HL-60/S4 treated with retinoic acid at 250 ng/mL for 4 days and 3 days (cell line): ENCODE data around the gene TMEM63C.

Experiments
- in situ Hi-C: fragments of 300-500 bp; cut with MboI; formaldehyde crosslinking; loops from 2 replicates; pipeline ENCODE4 v1.7.0; 2022; ENCODE audit warnings: low sequenced_read_pairs

Gene TMEM63C, protein sequence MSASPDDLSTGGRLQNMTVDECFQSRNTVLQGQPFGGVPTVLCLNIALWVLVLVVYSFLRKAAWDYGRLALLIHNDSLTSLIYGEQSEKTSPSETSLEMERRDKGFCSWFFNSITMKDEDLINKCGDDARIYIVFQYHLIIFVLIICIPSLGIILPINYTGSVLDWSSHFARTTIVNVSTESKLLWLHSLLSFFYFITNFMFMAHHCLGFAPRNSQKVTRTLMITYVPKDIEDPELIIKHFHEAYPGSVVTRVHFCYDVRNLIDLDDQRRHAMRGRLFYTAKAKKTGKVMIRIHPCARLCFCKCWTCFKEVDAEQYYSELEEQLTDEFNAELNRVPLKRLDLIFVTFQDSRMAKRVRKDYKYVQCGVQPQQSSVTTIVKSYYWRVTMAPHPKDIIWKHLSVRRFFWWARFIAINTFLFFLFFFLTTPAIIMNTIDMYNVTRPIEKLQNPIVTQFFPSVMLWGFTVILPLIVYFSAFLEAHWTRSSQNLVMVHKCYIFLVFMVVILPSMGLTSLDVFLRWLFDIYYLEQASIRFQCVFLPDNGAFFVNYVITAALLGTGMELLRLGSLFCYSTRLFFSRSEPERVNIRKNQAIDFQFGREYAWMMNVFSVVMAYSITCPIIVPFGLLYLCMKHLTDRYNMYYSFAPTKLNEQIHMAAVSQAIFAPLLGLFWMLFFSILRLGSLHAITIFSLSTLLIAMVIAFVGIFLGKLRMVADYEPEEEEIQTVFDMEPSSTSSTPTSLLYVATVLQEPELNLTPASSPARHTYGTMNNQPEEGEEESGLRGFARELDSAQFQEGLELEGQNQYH

DNA sequence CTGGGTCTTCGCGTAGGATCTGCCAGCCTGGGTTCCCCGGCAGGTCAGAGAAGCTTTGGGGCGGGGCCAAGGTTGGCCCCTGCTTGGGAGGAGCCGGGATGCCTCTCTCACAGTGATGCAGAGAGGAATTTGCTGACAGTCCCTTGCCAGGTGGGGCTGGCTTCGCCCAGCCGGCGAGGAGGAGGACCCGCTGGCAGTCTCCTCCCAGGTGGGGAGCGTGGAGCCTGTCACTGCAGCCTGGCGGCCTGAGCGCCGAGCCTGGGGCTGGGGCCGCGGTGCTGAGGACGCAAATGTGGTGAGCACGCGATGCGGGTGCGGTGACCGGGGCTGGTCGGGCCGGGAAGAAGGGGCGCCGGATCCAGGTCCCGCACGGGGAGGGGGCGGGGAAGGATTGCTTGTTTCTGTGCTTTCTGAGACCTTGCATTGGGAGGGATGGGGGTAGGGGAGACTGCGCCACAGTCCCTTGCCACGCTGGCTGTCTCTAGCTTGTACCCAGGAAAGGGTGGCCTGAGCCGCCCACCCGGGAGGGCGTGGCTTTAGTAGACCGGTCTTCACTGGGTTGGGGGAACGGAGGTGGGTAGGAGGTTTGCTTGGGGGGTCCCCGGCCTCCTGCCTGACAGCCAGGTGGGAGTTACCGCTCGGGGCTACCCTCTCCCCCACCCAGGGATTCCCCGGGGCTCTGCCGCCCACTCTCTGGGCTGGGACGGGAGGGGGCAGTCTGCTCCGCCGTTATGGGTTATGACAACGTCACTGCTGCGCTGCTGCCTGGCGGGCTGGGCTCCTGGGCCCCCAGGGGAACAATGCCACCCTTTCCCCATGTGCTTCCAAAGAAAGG is at the start of gene TMEM63C:
TMEM63C (plus strand) TSS at position 196 of the 835 bp plus-strand sequence. CDS start 37,016 bp downstream, outside the sequence.
- in situ Hi-C loops: no loop called here

DNA sequence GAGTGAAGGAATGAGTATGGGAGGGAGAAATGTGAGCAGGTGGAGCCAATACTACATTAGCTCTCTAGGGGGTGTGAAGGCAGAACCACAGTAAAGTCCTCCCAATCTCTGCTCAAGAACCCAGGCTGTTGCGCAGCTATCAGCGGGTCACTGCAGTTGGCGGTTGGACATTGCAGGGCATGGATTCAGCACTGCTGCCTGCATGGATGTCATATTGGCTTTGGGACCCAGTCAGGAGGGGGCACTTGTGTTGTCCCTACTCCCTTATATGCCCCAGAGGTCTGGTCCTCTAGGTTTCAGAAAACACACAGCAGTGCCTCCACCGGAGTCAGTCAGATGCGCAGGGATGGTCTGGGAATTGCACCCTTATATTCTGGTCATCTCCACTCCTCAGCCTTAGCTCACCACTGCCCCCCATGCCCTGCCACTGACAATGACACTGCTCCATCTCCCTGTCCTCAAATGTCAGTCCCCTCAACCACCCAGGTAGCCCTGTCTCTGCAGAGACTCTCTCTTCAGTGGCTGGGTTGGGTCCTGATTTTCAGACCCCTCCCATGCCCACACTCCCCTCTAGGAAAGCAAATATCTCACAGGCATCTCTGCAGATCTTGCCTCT is 49.6 kb upstream of the TMEM63C start:
- in situ Hi-C loops: no loop called here

DNA sequence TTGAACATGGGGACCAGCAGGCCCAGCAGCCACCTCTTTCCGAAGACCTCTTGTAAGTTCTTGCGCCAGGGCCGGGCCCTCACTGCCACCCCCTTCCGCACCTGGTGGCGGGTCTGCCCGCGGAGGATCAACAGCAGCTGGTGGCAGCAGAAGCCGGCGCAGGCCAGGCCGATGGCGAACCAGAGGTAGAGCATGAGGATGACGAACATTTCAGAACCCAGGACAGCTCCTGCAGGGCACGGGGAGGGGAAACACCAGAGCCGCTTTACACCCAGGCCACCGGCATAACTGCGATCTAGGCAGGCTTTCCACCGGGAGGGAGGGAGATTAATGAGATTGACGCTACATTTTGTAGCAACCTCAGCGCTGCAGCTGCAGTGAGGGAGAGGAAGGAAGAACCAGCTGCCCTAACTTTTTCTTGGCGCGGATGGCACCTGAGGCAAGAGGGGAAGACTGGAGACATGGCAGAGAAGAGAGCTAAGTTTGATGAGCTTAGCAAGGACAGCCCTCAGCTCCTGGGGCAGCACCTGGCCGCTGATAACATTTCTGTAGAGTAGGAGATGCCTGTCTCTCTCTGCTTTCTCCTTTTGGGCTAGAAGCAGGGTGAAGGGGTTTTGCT is 47.8 kb upstream of the TMEM63C start:
- in situ Hi-C loops: no loop called here

DNA sequence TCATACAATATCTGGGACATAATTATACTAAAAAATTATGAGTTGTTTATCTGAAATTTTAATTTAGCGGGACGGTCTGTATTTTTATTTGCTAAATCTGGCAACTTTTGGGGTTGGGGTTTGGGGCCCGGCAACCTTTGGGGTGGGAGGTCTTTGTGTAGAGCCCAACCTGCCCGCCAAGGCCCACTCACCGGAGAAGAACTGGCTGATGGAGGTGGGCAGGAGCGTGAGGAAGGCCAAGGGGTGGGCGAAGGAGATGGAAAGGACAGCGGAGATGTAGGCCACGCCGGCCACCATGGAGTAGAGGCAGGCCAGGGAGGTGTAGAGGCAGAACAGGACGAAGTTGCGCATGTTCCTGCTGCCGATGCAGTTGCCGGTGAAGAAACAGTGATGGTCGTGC is 42.6 kb upstream of the TMEM63C start:
- in situ Hi-C loops: no loop called here

DNA sequence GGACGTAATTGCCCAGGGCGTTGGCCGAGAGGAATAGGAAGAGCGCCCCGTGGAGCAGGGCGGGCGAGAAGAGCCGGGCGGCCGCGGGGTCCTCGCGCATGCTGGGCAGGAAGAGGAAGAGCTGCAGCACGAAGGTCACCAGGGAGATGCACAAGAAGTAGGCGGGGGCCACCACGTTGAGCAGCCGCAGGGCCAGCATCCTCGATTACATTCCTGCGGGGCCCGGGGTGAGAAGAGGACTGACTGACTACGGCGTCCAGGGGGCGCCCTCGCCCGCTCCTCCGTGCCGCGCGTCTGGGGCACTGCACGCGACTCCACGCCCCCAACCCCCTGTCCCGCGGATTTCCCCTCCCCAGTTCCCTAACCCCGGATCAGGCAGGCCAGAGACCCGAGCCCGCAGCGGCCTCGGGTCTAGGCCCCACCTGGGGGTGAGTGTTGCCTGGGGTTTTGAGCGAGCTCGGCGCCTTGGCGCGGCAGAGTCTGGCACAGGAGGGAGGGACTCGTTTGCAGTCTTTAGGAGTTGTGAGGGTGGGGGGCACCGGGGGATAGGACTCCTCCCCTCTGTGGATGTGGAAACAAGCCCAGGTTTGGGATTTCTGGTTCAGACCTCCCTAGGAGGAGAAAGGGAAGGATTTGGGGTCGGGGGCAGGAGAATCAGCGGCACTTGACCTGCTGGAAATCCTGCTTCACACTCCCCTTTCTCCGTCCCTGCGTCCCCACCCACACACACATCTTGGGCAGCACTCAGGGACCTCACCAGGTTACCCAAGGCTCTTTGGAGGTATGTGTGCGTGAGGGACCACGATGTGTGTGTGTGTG is 41.8 kb upstream of the TMEM63C start:
- in situ Hi-C loops: no loop called here

DNA sequence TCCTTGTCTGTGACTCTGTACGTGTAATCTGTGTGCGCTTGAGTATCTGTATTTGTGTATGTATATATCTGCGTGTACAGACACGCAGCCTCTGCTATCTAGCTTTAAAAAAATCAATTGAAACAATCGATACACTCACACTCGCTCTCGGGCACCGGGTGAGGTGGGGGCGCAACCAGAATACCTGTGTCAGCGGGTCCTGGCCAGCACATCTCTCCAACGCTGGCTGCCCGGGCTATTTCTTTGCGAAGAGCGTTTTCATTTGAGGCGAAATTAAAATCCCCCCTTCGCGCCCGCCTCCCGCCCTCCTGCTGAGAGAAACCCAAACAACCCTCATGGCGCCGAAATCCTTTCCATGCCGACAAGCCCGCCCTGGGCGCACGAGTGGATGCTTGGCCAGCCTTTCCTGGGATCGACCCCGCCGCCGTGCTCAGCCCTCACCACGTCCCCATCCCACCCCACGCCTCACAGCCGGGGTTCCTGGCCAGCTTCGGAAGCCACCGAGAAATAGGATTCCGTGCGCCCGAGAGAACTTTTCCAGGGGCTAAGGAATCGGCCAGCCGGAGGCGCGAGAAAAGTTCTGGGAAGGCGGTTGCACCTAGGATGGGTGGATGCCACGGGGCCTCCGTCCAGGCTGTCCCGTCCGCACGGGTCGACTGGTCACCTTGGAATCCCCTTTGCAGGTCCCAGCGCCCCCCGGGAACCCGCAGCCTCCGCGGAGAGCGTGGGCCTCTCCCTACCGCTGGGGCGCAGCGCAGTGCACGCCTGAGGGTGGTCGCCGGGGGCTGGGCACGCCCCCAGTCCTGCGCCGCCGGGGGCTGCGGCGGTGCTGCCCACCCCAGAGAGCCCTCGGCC is 41.0 kb upstream of the TMEM63C start:
- in situ Hi-C loops: no loop called here

DNA sequence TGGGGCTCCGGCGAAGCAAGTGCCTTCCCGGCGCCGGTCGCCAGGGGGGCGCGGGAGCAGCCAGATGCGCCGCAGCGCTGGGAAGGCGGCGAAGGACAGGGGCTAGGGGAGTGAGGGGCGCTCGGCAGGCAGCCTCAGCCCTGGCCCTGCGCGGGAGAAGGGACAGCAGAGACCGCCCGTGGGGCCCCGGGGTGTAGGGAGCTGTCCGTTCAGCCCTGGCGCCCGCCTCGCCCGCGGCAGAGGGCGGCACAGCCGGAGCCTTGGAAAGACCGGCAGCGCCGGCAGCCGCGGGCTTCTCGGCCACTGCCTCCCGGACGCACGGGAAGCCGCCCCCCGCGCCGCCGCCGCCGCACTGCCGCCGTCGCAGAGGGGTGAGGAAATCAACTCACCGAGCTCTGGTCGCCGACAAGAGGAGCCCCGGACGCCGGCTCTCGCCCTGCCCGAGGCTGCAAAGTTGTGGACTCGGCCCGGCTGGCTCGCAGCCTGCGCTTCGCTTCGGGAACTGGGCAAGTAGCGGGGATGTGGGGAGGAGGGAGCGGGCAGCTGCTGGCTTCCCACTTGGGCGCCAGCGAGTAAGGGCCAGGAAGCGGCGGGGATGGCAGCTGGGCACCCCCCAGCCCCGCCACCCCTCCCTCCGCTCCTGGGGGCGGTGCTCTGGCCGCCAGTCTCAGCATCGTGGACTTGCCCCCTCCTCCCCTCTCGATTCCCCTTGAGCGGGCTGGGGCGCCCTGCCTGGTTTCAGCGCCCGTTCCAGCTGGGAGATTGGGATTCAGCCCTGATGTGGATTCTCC is 40.2 kb upstream of the TMEM63C start, which contains the start of gene ZDHHC22:
ZDHHC22 (minus strand) TSS at position 578 of the 791 bp plus-strand sequence. CDS start 2,053 bp downstream, outside the sequence.
- in situ Hi-C loops: no loop called here

DNA sequence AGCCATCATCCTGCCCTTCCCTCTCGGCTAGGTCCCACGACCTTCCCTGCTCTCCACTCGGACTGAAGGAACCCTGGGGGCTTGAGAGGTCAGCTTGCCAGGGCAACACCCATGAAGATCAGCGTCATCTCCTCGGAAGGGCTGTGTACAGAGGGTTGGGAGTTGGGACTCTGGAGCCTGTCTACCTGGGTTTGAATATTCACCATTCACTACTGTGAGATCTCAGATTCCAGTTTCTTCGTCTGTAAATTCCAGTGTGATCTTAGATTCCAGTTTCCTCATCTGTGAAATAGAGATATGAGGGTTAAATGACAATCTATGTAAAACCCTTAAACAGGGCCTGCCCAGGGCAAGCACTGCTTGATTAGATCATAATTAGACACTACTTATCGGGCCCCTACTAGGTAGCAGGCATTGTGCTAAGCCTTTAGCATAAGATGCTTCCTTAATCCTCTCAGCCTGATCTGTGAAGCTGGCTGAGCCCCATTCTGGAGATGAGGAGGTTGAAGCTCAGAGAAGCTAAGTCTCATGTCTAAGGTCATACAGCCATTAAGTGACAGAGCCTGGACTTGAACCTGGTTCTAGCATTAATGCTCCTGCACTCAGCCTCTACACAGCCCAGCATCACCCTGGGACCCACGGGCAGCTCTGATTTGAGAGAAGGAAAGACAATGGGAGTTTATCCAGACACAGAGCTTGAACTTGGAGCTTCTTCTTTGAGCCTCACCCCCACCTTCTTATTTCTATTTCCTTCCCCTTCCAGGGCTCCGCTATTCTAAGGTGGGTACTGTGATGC is 39.4 kb upstream of the TMEM63C start:
- in situ Hi-C loops: no loop called here

DNA sequence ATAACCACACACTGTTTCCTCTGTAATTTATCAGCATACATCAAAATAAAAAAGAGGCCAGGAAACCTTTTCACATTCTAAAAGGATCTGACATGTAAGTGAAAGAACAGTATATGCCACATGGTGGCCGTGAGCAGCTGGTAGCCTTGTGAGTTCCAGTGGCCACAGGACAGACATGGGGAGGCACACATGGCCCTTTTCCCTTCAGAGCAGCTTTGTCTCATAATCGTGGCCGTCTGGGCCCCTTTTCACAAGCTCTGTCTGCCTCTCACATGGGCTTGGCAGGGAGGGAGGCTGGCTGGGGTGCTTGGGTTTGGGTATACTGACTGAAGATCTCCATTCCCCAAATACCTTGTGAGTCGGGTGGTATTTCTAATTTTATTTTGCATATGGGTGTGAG is 38.5 kb upstream of the TMEM63C start:
- in situ Hi-C loops: no loop called here

DNA sequence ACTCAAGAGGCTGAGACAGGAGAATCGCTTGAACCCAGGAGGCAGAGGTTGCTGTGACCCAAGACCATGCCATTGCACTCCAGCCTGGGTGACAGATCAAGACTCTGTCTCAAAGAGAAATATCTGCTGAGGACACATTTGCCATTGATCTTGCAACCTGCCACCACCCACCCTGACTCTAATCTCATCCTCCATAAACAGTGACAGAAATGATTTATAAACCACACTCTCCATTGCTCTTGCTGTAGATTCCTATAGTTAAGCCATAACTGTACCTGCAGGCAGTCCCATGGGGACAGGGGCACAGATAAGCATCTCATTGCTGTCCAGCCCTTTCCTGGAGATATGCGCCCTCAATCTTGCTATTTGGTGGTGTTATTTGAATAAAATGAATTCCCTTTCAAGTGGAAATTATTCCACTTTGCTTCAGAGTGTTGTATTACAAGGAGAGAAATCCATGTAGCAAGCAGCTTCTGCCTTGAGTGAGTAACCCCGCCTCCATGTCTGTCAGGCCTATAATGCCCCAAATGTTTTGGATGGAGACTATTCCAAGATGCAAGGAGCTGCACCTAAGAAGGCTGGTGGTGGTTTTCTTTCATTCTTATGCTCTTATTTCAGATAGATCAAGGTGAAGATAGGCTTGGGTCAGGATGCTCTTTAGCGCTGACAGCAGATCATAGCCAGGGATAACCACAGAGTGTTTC is 37.0 kb upstream of the TMEM63C start:
- in situ Hi-C loops: no loop called here

DNA sequence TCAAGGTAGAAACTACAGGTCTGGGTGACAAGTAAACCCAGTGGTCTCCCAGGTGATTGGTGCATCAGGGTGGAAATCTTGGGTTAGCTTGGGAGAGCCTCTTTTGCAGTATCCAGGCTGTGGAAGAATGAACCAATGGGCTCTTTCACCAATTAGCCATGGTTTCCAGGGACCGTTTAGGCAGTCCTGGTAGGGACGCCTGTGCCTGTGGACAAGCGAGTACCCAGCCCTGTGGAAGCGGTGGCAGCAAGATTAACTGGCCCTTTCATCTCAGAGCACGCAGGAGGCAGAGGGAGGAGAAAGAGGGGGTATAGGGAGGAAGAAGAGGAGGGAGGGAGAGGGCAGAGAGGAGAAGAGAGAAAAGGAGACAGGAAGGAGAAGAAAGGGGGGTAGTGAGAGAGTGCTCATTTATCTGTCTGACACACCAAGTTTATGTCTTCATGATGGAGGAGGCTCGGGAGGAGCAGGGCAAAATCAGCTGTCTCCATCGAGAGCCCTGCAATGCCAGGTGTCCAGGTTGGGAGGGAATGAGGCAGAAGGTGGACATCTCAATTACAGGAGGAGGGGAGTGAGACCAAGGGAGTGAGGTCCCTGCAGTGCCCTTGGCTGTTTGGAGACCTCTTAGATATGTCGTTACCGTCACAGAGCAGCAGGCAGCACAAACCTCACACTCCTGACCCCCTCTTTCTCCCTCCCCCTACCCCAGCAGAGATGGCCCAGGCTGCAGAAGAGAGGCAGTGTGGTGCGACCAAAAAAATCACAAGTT is 35.4 kb upstream of the TMEM63C start:
- in situ Hi-C loops: no loop called here

DNA sequence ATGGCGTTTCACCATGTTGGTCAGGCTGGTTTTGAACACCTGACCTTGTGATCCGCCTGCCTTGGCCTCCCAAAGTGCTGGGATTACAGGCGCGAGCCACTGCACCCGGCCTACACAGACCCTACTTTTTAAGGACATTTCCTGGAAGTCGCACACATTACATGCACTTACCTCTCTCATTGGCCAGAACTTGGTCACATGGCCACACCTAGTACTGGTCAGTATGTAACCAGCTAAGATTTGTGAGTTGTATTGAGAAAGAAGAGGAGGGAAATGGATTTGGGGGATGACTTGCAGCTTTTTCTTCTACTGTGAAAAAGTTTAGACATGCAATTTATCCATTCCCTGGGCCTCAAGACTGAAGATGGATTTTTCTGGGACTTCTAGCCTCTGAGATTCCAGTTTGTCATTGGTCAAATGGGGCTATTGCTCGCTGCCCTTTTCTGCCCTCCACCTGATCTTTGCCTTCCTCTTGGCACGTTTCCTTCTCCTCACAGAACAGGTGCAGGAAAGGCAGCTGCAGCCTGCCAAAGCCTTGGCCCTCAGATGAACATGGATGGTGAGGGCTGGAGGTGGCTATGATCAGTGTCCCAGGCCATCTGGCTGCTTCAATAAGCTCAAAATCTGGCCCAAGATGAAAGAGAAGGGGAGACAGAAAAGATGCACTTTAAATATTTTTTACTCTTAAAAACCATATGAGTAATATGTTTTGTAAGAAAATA is 32.9 kb upstream of the TMEM63C start:
- in situ Hi-C loops: no loop called here

DNA sequence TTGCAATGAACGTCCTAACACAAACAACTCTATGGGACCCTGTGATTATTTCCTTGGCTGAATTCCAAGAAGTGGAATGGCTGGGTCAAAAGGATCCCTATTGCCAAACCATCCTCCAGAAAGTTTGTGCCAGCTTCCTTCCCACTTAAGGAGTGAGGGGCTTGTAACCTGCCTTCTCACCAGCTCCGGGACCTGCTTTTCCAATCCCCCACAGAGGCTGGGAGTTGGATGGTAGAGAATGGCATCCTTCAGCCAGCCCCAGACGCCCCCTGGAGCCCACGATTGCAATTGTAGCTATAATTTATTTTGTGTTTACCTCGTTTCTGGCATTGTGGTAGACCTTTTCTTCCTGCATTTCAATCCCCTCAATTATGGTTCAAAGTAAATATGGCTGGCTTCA is 30.4 kb upstream of the TMEM63C start:
- in situ Hi-C loops: no loop called here

DNA sequence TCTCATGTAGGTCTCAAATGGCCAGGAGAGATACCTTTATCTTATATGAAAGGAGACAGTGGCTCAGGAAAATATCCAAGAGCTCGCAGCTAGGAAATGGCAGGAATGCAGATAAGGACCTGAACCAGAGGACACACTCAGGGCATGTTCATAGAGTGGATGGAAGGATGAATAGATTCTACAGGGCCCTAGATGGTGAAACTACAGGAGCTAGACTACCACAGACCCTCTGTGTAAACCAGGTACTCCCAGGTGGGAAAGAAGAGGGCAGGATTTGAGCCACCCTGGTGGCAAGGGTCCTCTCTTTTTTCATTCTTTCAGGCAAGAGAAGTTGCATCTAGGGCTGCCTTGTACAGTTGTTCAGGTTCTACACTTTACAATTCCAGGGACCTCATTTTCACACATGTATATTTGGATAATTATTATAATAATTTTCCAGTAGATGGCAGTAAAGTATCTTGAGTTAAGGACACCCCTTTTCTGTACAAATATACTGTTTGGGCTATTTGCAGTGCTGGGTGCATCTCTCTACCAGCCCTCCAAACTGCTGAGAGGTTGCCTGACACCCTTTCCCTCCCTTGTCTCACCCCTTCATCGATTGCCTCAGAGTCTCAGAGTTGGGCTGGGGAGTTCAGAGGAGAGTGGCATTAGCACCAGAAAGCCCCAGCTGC is 29.5 kb upstream of the TMEM63C start:
- in situ Hi-C loops: no loop called here
